Spleen (tissue), 11 donors: Measurements from ENCODE around the gene RNASEH2B. TPM values are rescaled to one million over a fixed set of nuclear protein-coding genes. Genes with fewer than 3 reads are reported as not detected.

Experiments
- DNase-seq: peaks from one replicate; pipeline ENCODE4 v3.0.0-alpha.2; 2020
- H3K27ac ChIP-seq, 8 donors: fragments of 200-600 bp; sonication (generic) in 7 of 8; 1 replicate in 4 of 8; 2 replicates in 4 of 8; pipeline versions ENCODE4 v1.5.0 to v1.8.0; 2016 to 2021; ENCODE audit warnings: inconsistent platforms in 4 of 8, mild to moderate bottlenecking in 4 of 8, moderate library complexity in 1 of 8
- H3K27me3 ChIP-seq, 7 donors: fragments of 200-600 bp; sonication (generic) in 6 of 7; replicated peaks in 1 of 7; 1 replicate in 4 of 7; 2 replicates in 3 of 7; pipeline versions ENCODE4 v1.5.0 to v1.8.0; 2016 to 2021; ENCODE audit warnings: inconsistent platforms in 3 of 7, mild to moderate bottlenecking in 1 of 7
- H3K36me3 ChIP-seq, 6 donors: fragments of 200-600 bp; sonication (generic) in 5 of 6; 1 replicate in 4 of 6; 2 replicates in 2 of 6; pipeline versions ENCODE4 v1.5.0 to v1.8.0; 2016 to 2021; ENCODE audit warnings: inconsistent platforms in 2 of 6
- H3K4me1 ChIP-seq, 6 donors: fragments of 200-600 bp; sonication (generic) in 5 of 6; 1 replicate in 3 of 6; 2 replicates in 3 of 6; pipeline versions ENCODE4 v1.5.0 to v1.8.0; 2016 to 2021; ENCODE audit warnings: inconsistent platforms in 3 of 6
- H3K4me3 ChIP-seq, 8 donors: fragments of 200-600 bp; sonication (generic) in 7 of 8; 1 replicate in 4 of 8; 2 replicates in 4 of 8; pipeline versions ENCODE4 v1.5.0 to v1.8.0; 2016 to 2021; ENCODE audit warnings: inconsistent platforms in 4 of 8, mild to moderate bottlenecking in 4 of 8, moderate library complexity in 2 of 8
- H3K9me3 ChIP-seq, 8 donors: fragments of 200-600 bp; sonication (generic) in 7 of 8; 1 replicate in 4 of 8; 2 replicates in 4 of 8; pipeline versions ENCODE4 v1.5.0 to v1.8.0; 2016 to 2021; ENCODE audit warnings: inconsistent platforms in 4 of 8
- CTCF ChIP-seq, 11 experiments: fragments of 200-600 bp in 7 of 11; fragments of 450-650 bp in 4 of 11; sonication (generic) in 4 of 11; IDR thresholded peaks in 8 of 11; conservative IDR thresholded peaks in 3 of 11; 1 replicate in 7 of 11; 2 replicates in 4 of 11; pipeline versions ENCODE4 v1.4.0 to v1.8.0; 2016 to 2021; ENCODE audit warnings: antibody characterized with exemption in 11 of 11, inconsistent platforms in 4 of 11, mild to moderate bottlenecking in 1 of 11
- POLR2A ChIP-seq, 3 donors: fragments of 450-650 bp; IDR thresholded peaks; one replicate each; pipeline ENCODE4 v1.5.1; 2017; ENCODE audit warnings: antibody characterized with exemption in 3 of 3, mild to moderate bottlenecking in 1 of 3
- POLR2AphosphoS5 ChIP-seq, 3 donors: sonication (generic); formaldehyde crosslinking; IDR thresholded peaks; one replicate each; pipeline ENCODE4 v1.5.1; 2017; ENCODE audit warnings: antibody characterized with exemption in 3 of 3
- WGBS, 5 donors: extraction: QIAGEN DNeasy Blood & Tissue Kit in 3 of 5; methylation state at CpG; one replicate each; pipeline versions ENCODE4 v1.1.5 to v1.1.7; 2013 to 2018; 5-methylcytosine and 5-hydroxymethylcytosine counted together
- intact Hi-C: fragments of 100-400 bp; cut with DNase I; formaldehyde crosslinking; loops from one replicate; pipeline ENCODE4 v1.15.0; 2023; ENCODE audit warnings: low total_unique reads
- polyA plus RNA-seq, 3 donors: library from polyadenylated mRNA; stranded (reverse); fragments of 200-250 nt; gene quantifications; one replicate each; pipeline ENCODE4 v1.2.1, GENCODE V29; 2013
- total RNA-seq, 7 donors: library from RNA; depleted of rRNA in 3 of 7; stranded (reverse); fragments of >200 nt in 3 of 7; fragmentation: NEBNext Ultra II Directional in 4 of 7; extraction: Animal tissue kit (Norgen Biotek cat#: 25700) in 4 of 7; gene quantifications; one replicate each; pipeline versions ENCODE4 v1.1.0 to v1.2.1, GENCODE V29; 2016 to 2021
- donor health status: healthy with polysubstance abuse.
- donor health status: DM: no; HTN: no; CAD: no; lungs with moderate emphysema.
- donor health status: DM: no; HTN: no; CAD: no.
- donor health status: Bipolar disorder and iron deficiency.
- donor health status: healthy.
- donor health status: DM: no; HTN: no; CAD: no.
- donor health status: DM: yes; HTN: yes; CAD: no.

The RNASEH2B gene
- total and polyA plus RNA-seq, 10 donors: 57.2 to 129 (median 73.7) TPM

DNA sequence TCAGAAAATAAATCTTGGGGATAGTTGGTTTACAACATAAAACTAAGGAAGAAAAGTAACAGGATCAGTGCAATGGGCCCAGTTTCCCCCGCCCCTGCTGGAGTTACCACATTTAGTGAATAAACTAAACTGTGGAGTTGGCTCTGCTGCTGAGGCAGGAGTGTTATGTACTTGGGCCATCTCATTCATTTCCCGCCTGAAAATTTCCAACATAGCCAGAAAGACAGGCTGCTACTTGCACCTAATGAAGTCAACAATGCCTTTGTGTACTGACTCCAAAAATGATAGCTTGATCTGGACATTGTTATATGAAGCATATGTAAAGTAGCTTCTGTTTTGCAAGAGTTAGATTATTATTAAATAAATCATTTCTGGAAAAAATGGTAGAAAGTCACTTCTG lies 7.9 kb upstream of the RNASEH2B start:
- intact Hi-C loops: no loop called here
- H3K27ac ChIP-seq: no peak overlapping the region
- WGBS, 5 donors: 94 to 99% (median 97%) methylated on average over 2 of the region's 2 CpGs

GRCh38 chr13:50905256-50905655 lies 4.3 kb upstream of the RNASEH2B start:
- H3K4me3 ChIP-seq: no peak overlapping the region
- no peak for DNase-seq
- WGBS, 5 donors: 85 to 91% (median 90%) methylated on average over 4 of the region's 4 CpGs
- TF ChIP-seq CTCF (IDR thresholded peaks at IDR 0.05 in 8 of 11, conservative IDR thresholded peaks at IDR 0.05 in 3 of 11) (no peak), POLR2AphosphoS5 (IDR thresholded peaks at IDR 0.05) (no peak), POLR2A (IDR thresholded peaks at IDR 0.05) (no peak)
- H3K9me3 ChIP-seq: no peaks in the 10 kb centered on the region
- H3K4me1 ChIP-seq: peaks cover under 1 to 21% (median 11%) of the 10 kb centered on the region in 6 donors
- no peak overlapping the region for H3K27ac ChIP-seq
- no peaks in the 10 kb centered on the region for H3K36me3 ChIP-seq
- intact Hi-C loops: no loop called here
- no peaks in the 10 kb centered on the region for H3K27me3 ChIP-seq

More for the DNA sequence above, 7.9 kb upstream of the RNASEH2B start:
- no peak for DNase-seq
- Histone ChIP-seq H3K36me3 (no peaks in the 10 kb centered on the region), H3K4me1 (peaks cover 0 to 7% (median 0%) of the 10 kb centered on the region in 6 donors), H3K27me3 (no peaks in the 10 kb centered on the region), H3K4me3 (no peak overlapping the region), H3K9me3 (no peaks in the 10 kb centered on the region)
- TF ChIP-seq CTCF (IDR thresholded peaks at IDR 0.05 in 8 of 11, conservative IDR thresholded peaks at IDR 0.05 in 3 of 11) (no peak), POLR2AphosphoS5 (IDR thresholded peaks at IDR 0.05) (no peak), POLR2A (IDR thresholded peaks at IDR 0.05) (no peak)

DNA sequence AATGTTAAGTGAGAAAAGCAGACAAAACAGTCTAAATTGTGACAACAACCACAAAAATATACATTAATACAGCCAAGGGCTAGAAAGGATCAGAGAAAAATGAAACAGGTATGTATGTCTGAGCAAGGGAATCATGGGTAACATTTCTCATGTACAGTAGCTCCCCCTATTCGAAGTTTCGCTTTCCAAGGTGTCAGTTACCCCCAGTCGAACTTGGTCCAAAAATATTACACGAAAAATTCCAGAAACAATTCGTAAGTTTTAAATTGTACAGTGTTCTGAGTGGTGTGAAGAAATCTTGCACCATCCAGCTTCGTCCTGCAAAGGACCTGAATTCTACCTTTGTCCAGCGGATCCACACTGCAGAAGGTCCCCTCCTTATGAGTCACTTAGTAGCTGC lies 1.8 kb upstream of the RNASEH2B start:
- H3K4me1 ChIP-seq: peaks cover 20 to 47% (median 36%) of the 10 kb centered on the region in 6 donors
- 82 to 90% (median 89%) methylated on average over 7 of the region's 7 CpGs for WGBS, 5 donors
- DNase-seq: no peak
- H3K27me3 ChIP-seq: no peaks in the 10 kb centered on the region
- no peak overlapping the region for H3K4me3 ChIP-seq
- no peak for TF ChIP-seq CTCF (IDR thresholded peaks at IDR 0.05 in 8 of 11, conservative IDR thresholded peaks at IDR 0.05 in 3 of 11)
- TF ChIP-seq POLR2AphosphoS5 (IDR thresholded peaks at IDR 0.05): no peak
- no peak for TF ChIP-seq POLR2A (IDR thresholded peaks at IDR 0.05)
- intact Hi-C loops: no loop called here
- H3K9me3 ChIP-seq: no peaks in the 10 kb centered on the region
- no peaks in the 10 kb centered on the region for H3K36me3 ChIP-seq
- H3K27ac ChIP-seq: no peak overlapping the region

DNA sequence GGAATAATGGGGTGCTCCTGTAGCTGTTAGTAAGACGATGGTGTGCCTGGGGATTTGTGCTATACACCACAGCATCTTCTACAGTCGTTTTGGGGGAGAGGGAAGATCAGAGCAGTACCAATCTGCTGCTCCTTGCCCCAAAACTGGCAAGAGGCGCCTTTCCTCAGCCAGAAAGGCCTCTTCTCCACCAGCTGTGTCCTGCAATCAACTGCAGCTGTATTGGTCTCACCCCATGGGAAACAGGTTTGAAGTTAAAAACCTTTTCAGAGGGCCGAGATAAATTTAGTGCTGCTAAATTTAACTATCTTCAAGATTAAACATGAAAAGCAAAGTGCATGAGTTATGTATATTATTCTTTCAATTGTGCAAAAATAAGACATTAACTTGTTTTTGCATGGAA lies 1.2 kb upstream of the RNASEH2B start:
- WGBS, 5 donors: 55 to 67% (median 63%) methylated on average over 4 of the region's 4 CpGs
- no peak overlapping the region for H3K4me3 ChIP-seq
- no peaks in the 10 kb centered on the region for H3K36me3 ChIP-seq
- TF ChIP-seq CTCF (IDR thresholded peaks at IDR 0.05 in 8 of 11, conservative IDR thresholded peaks at IDR 0.05 in 3 of 11) (no peak), POLR2A (IDR thresholded peaks at IDR 0.05) (no peak), POLR2AphosphoS5 (IDR thresholded peaks at IDR 0.05) (no peak)
- H3K4me1 ChIP-seq: peaks cover 20 to 53% (median 38%) of the 10 kb centered on the region in 6 donors
- H3K9me3 ChIP-seq: no peaks in the 10 kb centered on the region
- H3K27me3 ChIP-seq: no peaks in the 10 kb centered on the region
- intact Hi-C loops: no loop called here
- no peak for DNase-seq
- peak overlapping the region in 2 of 8 donors; percentile 96 to 98 for H3K27ac ChIP-seq
